Stromal cell of bone marrow (primary cell): ENCODE measurements around the gene STT3A.
"Not testable (repeated sequence)": the region's sequence is repeated elsewhere in the genome, so short reads cannot be mapped to it uniquely, and the experiment has no call there.

Experiments used
- DNase-seq: peaks from one replicate; pipeline ENCODE4 v3.0.0-alpha.2; 2012; ENCODE audit warnings: low read depth

The STT3A gene

DNA sequence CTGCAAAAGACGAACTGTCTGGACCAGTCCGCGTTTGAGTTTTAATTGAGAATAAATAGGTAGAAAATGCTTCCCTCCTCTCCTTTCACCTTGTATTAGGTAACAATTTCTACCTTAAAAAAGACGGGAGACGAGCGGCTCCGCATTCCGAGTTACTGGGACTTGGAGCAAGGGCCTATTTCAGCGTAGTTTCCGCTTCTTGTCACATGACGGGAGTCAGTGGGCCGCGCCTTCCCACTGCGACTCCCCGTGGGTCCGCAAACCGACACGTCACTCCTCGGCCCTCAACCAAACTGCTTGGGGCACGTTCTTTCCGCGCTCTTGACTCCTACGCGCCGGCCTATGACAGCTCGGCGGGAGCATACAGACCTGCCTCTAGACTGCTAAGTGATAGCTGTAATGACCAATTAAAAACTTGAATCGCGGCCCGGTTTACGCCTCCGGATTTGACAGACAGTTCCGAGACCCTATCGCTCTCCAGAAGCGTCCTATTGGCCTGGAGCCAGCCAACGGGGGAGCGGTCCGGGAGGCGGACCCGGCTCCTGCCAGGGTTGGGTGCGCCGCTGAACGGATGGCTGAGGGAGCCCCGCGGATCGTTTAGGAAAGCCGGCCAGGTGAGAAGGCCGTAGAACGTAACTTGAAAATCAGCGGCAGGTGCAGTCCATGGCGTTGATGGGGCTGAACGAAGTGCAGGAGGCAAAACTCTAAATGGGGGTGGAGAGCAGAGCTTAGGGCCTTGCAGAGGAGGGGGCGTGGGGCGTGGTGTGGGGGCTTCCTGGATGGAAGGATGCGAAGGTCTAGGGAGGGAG lies at the start of gene STT3A:
Gene STT3A (plus strand): TSS at position 548 of the 809 bp plus-strand sequence. CDS start 3,064 bp downstream, outside the sequence.
- DNase-seq, result peak; percentile 100

DNA sequence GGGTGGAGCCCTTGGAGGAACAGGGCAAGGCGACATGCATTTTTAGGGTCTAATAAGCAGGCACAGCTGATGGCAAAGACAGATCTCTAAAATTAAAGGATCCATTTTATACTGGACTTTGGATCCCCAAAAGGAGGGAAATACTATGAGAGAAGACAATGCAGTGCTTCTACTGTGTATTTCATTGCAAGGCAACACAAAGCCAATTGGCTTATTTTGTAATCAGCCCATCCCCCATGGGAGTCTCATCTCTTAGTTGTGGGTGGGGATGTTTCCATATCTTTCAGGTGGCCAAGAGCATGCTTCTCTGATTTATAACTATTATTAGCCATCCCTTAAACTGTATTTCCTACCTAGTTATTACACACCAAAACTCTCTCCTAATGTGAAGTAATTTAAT lies 41.9 kb upstream of the STT3A start:
- no peak for DNase-seq

DNA sequence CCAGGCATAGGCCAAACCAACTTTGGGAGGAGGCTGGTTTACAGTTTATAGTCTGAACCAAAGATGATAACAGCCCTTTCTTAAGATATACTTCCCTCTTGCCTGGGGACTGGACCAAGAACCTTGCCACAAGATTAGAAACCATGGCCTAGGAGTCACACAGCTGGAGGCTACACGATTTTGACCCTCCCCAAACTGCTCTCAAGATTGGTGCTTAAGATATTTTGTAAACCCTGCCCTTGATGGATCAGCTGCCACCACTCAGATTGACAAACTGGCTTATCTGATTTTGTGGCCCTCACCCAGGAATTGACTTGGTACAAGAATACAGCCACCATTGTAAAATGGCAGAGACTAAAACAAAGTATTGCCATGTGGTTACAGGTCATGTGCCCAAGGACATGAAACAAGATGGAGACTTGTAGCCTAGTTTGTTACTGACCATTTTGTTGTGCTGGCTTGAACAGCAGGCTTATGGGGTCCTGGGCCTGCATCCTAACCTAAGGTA lies 40.8 kb upstream of the STT3A start:
- DNase-seq, result no peak

DNA sequence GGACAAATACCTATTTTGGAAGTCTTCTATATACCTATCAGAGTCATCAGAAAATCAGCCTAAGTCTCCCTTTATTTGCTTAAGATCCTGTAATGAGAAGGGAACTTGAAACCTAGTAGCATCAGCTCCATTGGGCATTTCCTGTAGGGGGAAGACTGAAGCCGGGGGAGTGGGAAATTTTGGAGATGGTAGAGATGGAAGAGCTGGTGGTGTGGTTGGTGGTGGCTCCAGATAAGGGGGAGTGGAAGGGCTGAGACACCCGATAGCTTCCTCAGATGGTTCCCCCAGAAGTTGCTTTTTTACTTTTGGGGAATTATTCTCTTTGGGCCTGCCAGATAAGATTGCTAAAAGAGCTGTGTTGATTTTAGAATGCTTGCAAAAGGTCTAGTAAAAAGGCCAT lies 39.7 kb upstream of the STT3A start:
- no peak for DNase-seq

DNA sequence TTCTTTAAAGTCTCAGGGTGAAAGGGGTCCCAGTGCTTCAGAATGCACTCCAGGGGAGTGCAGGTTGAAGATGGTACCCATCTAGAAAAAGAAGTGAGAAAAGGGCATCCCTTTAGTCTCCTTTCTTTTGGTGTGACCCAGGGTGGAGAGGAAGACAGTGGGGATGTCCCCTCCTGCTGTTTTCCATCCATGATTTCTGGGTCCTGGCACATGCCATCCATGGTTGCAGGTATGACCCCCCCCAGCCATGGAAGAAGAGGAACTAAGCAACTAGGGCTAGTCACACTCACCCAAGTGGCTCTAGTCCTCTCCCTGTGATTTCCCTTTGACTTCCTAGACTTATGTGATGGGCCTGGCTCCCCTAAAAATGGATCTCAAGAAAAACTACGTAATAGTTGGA lies 39.3 kb upstream of the STT3A start:
- no peak for DNase-seq

DNA sequence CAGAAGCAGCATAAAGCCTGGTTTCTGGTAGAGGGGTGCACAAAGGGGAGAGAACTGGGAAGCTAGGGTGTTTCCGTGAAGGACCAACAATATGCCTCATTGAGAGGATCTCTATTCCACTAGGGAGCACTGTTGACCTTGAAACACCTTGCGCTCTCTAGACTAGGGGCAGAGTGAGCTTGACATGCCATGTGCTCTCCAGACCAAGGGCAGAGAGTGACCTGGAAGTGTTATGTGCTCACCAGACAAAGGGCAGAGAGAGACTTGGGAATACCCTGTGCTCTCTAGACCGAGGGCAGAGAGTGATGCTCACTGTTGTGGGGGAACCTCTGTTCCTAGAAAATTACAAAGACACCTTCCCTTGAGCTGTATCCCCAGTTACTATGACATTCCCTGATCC lies 38.6 kb upstream of the STT3A start:
- DNase-seq, result no peak

DNA sequence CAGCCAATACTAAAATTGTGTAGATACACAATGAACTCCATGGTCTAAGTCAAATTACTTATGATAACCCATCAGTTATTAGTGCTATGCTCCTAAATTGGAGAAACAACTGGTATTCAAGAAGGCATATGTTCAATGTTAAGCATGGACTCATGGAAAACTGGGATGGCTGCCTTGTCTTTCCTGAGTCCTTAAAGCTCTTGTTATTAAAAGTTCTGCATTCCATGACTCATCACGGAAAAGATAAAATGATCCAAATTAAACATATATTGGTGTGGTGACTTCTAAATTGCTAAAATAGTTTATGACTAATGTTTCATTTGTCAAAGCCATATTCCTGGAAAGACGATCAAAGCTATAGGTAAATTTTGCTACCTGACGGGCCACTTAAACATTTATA lies 32.8 kb upstream of the STT3A start:
- DNase-seq, result no peak

DNA sequence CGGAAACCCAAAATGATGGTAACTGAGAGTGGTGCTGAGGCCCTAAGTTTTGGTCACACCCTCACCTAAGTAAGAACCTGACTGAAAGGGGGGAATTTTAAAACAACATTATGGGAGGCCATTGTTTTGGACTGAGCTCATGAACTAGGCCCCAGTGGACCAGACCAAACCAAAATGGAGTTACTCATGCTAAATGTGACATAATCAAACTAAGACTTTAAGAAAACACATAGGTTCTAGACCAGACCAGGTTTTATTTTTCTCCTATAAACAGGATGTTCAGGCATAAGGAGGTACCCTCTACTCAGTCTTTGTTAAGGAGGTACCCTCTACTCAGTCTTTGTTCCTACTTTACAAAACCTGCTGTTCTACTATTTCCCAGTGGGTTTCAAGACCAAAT lies 30.7 kb upstream of the STT3A start:
- no peak for DNase-seq

DNA sequence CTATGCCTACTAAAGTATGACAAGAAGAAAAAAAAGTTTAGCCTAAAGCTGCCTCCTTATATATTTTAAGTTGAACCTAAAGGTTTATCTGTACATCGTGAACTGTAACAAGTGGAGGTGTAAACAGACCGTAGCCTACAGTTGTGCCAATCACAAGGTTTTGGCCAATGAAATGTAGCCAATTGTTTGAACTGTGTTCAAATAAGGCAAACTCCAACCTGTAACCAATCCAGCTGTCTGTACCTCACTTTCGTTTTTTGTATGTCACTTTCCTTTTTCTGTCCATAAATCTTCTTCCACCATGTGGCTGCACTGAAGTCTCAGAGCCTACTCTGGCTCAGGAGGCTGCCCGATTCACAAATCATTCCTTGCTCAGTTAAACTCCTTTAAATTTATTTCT lies 30.2 kb upstream of the STT3A start:
- no peak for DNase-seq

DNA sequence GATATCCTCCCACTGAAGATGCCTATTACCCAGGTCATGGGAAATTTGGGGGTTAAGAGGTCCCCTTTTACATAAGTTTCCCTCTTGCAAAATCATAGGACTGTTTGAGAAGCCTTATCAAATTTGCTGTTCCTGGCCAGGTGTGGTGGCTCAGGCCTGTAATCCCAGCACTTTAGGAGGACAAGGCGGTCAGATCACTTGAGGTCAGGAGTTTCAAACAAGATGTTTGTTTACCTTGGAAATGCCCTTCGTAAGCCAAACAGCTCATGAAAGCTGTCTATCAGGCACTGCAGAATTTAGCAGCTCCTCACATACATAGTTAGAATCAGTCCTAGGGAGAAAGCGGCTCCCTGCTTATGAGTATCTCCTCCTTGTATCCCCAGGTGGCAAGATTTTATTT lies 28.3 kb upstream of the STT3A start:
- DNase-seq, result no peak

DNA sequence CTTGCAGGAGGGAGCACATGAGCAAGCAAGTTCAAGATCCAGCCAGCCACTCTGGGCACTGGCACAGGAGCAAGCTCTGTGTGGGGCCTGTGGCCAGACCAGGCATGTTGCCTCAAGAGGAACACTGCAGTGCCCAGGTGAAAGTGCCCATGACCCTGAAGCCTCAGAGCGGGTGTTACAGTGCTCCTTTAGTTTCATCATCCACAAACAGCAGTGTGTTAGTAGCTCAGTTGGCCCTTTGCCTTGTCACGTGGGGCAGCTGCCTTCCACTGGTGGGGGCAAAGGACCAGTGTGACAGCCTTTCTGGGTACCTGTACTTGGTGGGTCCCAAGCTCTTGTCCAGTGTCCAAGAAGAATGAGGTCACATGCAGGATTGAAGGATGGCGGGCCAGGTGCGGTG lies 26.4 kb upstream of the STT3A start:
- DNase-seq, result no peak

DNA sequence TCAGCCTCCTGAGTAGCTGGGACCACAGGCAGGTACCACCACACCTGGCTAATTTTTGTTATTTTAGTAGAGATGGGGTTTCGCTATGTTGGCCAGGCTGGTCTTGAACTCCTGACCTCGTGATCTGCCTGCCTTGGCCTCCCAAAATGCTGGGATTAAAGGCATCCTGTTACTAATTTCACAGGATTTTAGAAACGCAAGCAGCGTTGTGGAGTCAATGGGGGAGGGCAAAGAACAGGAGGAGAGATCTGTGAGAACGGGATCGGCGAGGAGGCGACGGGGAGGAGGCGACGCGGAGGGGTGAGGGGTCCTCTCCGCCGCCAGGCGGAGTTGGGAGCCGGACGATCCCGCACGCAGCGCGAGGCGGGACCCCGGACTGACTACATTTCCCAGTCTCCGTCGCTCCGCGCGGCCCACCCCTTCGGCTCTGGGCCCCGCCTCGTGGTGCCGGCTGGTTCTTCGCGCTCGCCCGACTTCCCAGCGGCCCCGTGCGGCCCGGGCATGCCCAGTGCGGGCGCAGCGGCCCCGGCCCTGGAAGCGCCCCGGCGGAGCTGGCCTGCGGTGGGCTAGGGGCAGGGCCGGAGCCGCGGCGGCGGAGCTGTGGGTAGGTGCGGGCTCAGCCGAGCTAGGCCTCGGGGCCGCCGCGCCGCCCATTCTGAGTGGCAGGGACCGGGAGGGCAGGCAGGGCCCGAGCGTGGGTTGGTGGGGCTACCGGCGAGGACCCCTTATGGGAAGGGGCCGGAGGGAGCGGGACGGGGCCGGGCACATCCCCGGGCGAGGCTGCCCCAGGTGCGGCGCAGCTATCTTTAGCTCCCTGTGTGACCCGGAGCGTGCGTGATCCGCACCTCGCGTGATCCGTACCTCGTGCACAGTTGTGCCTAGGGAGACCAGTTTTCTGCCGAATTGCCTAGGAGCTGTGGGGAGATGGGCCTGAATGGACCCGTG lies 23.4 kb upstream of the STT3A start, which contains the start of gene EI24:
Gene EI24 (plus strand): TSS at position 508 of the 945 bp plus-strand sequence. CDS start 3,051 bp downstream, outside the sequence.
- peak; percentile 86 for DNase-seq

DNA sequence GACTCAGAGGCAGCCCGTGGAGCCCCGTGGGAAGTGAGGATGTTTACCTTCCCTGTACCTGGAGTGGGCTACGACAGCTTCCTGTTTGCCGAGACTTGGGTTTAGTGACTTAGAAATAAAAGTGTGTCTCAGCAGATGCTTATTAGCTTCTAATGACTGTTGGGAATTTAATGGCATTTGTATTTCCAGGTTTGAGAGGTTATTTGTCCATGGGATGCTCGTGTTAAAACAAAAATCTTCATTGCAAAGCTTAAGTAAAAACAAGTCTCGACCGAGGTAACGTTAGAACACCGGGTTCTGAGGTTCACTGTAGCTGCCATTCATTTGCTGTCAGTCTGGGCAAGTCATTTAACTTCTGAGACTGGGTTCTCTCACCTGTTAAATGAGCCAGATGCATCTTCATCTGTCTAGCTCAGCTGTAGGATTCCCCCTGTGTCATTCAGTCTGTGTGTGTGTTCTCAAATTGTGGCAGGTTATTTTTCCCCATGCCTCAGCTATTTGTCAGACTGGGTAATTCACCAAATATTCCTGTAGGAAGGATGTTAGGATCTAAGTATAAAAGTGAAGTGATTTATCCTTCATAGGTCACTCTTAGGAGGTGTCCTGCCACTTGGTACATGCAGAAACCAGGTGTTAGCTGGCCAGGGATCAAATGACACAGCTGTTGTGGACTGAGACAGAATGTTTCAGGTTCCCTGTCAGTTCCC lies 22.6 kb upstream of the STT3A start:
- DNase-seq, result no peak

DNA sequence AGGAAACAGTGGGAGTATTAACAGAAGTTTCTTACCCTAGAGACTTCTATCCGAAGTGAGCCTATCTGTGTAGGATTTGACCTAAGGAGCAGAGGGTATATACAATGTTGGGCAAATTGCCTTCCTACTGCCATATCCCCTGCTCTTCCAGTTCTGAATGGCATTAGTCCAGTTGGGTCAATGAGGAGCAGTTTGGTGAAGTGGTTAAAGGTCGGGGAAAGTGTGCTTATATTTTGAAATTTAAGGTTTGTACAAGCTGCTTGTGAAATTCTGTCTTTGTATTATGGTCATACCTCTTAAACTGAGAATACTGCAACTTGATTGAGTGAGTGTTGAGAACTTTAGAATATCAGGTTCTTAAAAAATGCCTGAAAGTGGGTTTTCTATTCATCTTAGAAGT lies 21.7 kb upstream of the STT3A start:
- no peak for DNase-seq

DNA sequence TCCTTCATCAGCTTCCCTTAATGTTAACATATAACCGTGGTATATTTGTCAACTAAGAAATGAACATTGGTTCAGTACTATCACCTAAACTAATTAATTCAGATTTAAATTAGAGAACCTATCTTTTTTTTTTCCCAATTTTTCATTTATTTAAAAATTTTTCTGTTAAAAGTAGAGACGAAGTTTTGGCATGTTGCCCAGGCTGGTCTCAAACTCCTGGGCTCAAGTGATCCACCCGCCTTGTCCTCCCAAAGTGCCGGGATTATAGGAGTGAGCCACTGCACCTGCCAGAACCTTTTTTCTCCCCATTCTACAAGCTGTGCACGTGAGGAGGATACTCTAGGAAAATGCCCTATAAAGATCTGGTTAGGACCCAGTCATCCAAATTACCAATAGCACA lies 19.7 kb upstream of the STT3A start:
- no peak for DNase-seq

DNA sequence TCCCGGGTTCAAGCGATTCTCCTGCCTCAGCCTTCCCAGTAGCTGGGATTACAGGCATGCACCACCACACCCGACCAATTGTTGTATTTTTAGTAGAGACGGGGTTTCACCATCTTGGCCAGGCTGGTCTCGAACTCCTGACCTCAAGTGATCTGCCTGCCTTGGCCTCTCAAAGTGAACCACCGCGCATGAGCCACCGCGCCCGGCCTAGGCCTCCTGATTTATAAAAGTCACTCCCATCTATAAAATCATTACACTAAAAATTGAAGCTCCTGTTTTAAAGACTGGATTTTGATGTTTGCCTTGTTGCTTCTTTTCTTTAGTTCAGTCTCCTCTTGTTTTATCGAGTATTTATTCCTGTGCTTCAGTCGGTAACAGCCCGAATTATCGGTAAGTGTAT lies 15.5 kb upstream of the STT3A start:
- not testable (repeated sequence) for DNase-seq

DNA sequence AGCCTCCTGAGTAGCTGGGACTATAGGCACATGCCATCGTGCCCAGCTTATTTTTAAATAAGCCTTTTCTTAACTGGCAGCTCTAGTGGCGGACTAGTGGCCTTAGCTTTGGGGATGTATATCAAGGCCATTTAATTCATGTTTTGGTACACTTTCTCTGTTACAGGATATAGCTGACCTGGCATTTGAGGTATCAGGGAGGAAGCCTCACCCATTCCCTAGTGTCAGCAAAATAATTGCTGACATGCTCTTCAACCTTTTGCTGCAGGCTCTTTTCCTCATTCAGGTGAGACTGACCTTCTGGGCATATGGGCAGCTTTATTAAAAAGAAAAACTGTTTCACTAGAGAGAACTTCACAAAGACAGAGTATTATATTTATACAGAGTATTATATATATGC lies 13.9 kb upstream of the STT3A start:
- no peak for DNase-seq

DNA sequence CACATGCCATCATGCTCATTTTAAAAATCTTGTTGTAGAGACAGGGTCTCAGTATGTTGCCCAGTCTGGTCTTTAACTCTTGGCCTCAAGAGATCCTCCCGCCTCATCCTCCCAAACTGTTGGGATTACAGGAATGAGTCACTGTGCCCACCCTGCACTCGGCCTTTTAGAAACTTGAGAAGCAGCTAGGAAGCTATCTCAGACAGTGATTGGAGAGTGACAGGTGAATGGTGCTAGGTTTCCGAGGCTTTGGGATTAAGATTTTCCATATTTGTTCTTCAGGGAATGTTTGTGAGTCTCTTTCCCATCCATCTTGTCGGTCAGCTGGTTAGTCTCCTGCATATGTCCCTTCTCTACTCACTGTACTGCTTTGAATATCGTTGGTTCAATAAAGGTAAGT lies 12.8 kb upstream of the STT3A start:
- no peak for DNase-seq

DNA sequence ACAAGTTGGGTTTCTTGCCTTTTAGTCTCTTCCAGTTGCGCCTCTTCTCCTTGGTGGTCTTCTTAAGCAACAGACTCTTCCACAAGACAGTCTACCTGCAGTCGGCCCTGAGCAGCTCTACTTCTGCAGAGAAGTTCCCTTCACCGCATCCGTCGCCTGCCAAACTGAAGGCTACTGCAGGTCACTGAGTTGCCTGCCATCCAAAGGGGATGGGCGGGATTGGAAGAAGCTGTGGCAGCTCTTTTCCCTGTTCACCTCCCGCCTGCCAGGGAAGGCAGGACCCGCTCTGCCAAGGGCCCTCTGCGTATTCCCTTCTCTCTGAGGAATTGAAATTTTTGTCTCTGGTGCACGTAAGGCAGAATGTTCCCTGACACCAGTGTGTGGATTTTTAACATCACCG lies 9.2 kb upstream of the STT3A start:
- DNase-seq, result no peak

DNA sequence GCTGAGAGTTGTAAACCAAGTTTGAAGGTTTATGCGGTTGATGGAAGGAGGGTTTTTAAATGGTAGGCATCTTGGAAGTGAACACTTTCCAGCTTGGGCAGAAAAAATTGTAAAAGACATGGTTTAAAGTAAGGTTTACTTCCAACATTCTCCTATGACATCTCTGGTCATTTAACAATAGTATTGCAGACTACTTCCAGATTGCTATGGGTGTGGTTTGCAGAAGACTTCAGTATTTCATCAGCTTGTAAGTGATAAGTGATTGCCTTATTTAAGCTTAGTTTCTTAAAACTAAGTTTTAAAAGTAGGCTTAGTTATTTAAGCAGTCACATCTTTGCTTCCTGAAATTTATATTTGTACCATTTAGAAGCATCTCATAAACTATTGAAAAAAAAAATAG lies 7.2 kb upstream of the STT3A start:
- DNase-seq, result no peak

DNA sequence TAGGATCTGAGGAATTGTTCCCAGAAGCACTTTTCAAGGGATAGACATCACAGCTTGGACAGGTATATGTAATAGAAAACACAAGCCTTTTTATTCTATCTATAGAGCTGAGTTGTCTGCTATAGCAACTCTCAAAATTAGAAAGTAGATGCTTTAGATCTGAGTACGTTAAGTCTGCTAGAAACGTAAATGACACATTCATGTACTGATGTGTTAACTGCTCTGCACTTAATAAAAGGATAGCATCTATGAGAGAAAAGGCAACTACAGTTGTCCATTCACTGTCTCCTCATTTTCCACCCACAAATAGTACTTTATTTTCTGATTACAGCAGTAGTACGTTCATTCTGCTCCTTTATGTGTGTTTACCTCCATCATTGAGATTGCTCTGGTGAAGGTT lies 6.0 kb upstream of the STT3A start:
- DNase-seq, result no peak

DNA sequence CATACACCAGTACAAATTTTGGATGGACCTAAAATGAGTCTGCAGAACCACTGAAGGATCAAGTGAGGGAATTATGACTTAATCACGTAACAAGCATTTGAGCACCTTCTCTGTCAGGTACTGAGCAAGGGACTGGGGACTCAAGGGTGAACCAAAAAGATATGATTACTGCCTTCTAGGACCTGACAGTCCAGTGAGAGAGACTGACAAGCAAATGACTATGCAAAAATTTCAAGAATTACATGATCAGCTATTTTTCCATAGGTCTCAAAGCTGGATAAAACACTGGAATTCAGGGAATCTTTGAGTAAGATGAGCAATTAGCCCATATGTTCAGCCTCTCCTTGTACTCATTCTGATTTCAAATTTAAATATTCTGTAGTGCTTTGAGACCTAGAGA lies 5.2 kb upstream of the STT3A start:
- no peak for DNase-seq
